ENCODE data around the gene CPEB3. TPM values are rescaled to one million over a fixed set of nuclear protein-coding genes. Genes with fewer than 3 reads are reported as not detected.

CPEB3 gene
- total RNA-seq, 2 donors from 2014 or later: 1.7 to 2.2 TPM

DNA sequence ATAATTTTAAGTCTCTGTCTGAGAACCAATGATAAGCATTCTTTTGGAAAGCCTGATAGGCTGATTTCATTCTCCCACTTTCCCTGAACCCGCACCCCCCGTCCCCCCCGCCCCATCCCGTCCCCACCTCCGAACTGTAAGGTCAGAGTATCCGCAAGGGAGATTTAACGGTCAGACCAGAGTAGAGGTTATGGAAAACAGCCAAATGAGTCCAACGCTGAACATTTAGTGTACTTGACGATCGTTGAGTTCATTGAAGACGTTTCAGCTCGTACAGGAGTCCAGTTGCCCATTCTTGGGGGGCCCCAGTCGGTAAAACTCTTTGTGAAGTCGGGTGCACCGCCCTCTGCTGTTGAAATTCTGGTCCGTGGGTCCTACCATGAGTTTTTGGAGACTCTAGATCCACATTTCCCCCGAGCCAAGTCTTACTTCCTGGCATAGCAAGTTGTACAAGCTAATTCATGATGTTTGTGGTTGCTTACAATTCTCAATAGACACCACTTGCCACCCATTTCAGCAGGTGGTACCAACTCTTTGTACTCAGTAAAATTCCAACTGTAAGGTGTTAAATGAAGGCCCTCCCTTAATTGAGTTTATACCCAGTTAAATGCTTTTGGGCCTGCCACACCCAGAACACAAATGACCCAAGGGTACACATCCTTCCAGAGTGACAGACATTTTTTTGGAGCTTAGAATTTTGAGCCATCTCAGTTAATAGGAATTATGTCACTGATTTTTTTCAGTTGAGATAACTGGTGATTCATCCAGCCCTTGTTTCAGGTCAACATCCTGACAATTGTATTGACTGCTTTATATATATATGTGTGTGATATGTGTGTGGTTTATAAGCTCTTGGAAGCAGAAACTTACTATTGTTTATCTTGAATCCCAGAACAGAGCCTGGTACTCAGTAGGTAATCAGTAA lies 1.3 kb upstream of the CPEB3 start:
- no peak for ATAC-seq (replicated peaks in 1 of 2)
- Mint-ChIP-seq H3K4me3 (peak overlapping the region; percentile 87 to 95), H3K27ac (peak overlapping the region; percentile 92), H3K9me3 (no peaks in the 10 kb centered on the region), H3K36me3 (ENCODE audit: insufficient read depth in 2 of 2) (peaks cover 2 to 3% of the 10 kb centered on the region in 2 donors), H3K4me1 (ENCODE audit: low read depth) (peaks cover 28% of the 10 kb centered on the region), H3K27me3 (ENCODE audit: low read depth) (no peaks in the 10 kb centered on the region)
- peak; percentile 55 to 58 for DNase-seq

DNA sequence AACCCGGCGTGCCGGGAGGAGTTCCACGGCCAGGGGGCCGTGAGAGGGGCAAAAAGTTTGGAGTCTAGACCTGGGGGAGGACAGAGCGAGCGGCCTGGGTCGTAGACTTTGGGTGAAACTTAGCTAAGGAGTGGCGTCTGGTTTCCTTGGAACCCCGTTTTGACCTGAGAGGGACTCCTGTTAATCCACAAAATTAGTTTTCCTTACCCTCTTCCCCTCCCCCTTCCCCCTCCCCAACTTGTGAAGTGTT lies 663 bp upstream of the CPEB3 start:
- peaks cover 28% of the 10 kb centered on the region for H3K4me1 Mint-ChIP-seq (ENCODE audit: low read depth)
- H3K9me3 Mint-ChIP-seq: no peaks in the 10 kb centered on the region
- H3K4me3 Mint-ChIP-seq: peak overlapping the region; percentile 87 to 95
- H3K27ac Mint-ChIP-seq: no peak overlapping the region
- ATAC-seq (replicated peaks in 1 of 2): no peak
- DNase-seq: no peak
- peaks cover 2 to 3% of the 10 kb centered on the region in 2 donors for H3K36me3 Mint-ChIP-seq (ENCODE audit: insufficient read depth in 2 of 2)
- H3K27me3 Mint-ChIP-seq (ENCODE audit: low read depth): no peaks in the 10 kb centered on the region

DNA sequence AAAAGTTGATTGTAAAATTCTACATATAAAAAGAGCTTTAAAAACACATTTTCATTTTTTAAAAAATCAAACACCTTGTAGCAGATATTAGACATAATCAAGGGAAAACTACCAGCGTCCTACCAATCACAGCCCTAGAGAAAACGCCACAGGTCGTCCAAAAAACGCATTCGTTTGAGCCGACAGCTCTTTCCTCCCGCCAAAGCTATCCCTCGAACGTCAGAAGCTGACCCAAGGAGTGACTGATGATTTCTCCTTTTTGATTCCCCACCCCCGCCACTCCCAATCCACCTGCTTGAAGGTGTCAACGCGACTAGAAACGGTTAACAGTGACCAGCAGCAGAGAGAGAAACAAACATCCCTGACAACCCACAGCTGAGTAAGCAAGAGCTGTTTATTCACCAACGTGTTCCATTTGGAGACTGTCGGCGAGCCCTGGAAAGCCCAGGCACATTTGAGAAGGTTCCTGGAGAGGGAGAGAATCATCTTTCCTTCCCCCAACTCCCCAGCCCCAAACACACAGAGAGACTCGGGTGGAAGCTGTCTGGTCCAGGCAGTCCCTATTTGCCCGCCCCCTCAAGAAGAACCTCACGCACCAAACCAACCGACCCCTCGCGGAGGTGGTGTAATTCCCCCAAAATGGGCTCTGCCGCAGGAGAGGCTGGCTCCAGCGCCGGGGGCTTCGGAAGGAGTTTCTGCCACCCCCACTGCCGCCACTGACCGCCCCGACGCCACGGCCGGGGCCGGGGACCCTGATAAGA lies 622 bp downstream of the CPEB3 start:
- ATAC-seq (replicated peaks in 1 of 2): peak; percentile 19 to 25
- H3K36me3 Mint-ChIP-seq (ENCODE audit: insufficient read depth in 2 of 2): peaks cover 2 to 3% of the 10 kb centered on the region in 2 donors
- peak overlapping the region; percentile 88 for H3K27ac Mint-ChIP-seq
- H3K27me3 Mint-ChIP-seq (ENCODE audit: low read depth): no peaks in the 10 kb centered on the region
- H3K9me3 Mint-ChIP-seq: no peaks in the 10 kb centered on the region
- peak overlapping the region; percentile 87 to 95 for H3K4me3 Mint-ChIP-seq
- peak in 1 of 2 donors; percentile 51 for DNase-seq
- H3K4me1 Mint-ChIP-seq (ENCODE audit: low read depth): peaks cover 29% of the 10 kb centered on the region

DNA sequence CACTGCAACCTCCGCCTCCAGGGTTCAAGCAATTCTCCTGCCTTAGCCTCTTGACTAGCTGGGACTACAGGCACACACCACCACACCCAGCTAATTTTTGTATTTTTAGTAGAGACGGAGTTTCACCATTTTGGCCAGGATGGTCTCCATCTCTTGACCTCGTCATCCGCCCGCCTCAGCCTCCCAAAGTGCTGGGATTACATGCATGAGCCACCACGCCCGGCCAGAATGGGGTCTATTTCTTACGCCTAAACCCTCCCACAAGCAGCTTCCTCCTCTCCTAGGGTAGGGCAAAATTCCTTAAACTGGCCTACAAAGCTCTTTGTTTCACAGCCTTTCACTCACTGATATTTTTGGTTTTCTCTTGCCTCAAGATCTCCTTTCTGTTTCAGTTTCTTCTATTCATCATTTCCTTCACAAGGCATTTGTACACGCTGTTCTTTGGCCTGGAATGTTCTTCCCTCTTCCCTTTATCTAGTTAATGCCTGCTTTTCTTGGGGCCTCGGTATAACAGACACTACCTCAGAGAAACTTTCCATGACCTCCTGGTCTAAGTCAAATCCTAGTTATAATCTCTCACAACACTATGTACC lies 6.7 kb downstream of the CPEB3 start:
- H3K36me3 Mint-ChIP-seq (ENCODE audit: insufficient read depth in 2 of 2): no peaks in the 10 kb centered on the region
- peak overlapping the region; percentile 41 to 56 for H3K4me3 Mint-ChIP-seq
- no peak for DNase-seq
- H3K4me1 Mint-ChIP-seq (ENCODE audit: low read depth): peaks cover 18% of the 10 kb centered on the region
- ATAC-seq (replicated peaks in 1 of 2): no peak
- H3K27me3 Mint-ChIP-seq (ENCODE audit: low read depth): no peaks in the 10 kb centered on the region
- no peaks in the 10 kb centered on the region for H3K9me3 Mint-ChIP-seq
- H3K27ac Mint-ChIP-seq: peak overlapping the region; percentile 13

DNA sequence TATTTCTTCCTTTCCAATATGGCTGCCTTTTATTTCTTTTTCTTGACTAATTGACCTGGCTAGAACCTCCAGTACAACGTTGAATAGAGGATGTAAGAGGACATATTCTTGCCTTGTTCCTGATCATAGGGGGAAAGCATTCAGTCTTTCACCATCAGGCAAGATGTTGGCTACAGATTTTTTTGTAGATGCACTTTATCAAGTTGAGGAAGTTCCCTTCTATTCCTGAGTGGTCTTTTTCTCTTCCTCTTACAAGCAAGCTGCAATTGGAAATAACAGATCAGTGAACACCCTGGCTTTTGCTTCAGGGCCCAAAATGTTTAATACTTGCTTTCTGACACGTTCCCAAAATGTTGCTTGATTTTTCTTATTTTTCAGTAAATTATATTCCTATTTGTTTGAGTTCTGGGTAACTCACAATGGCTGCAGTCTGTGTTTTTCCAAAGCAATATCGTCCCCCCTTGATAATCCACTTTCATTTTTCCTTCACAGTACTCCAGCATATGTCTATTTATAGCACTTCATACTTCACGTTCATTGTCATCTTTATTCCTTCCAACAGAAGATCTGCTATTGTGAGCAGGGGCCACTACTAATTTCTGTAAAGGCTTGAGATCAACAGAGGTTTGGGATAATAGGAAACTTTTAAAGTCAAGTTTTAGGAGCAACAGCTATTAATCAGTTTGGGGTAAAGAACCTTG lies 11.7 kb downstream of the CPEB3 start:
- no peak for ATAC-seq (replicated peaks in 1 of 2)
- peaks cover 2% of the 10 kb centered on the region for H3K4me1 Mint-ChIP-seq (ENCODE audit: low read depth)
- H3K4me3 Mint-ChIP-seq: no peak overlapping the region
- no peak overlapping the region for H3K27ac Mint-ChIP-seq
- H3K9me3 Mint-ChIP-seq: no peaks in the 10 kb centered on the region
- H3K27me3 Mint-ChIP-seq (ENCODE audit: low read depth): no peaks in the 10 kb centered on the region
- H3K36me3 Mint-ChIP-seq (ENCODE audit: insufficient read depth in 2 of 2): no peaks in the 10 kb centered on the region
- no peak for DNase-seq

DNA sequence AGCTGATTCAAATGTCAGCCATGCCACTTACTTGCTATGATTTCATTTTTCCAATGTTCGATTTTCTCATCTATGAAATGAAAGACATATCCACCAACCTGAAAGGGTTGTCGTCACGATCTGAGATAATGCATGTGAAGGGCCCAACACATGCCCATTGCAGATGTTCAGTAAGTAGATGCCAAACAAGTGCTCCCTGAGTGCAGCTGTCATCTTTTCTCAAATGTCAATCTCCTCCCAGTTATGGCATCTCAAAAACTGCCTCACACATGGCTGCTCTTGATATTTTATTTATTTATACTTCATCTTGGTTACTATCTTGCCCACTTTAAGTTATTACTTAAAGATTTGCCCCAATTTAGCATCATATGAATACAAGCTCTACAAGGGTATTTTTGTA lies 16.8 kb downstream of the CPEB3 start:
- Mint-ChIP-seq H3K4me1 (ENCODE audit: low read depth) (no peaks in the 10 kb centered on the region), H3K36me3 (ENCODE audit: insufficient read depth in 2 of 2) (no peaks in the 10 kb centered on the region), H3K27me3 (ENCODE audit: low read depth) (no peaks in the 10 kb centered on the region), H3K27ac (peak overlapping the region; percentile 29), H3K9me3 (peaks cover 0 to 2% of the 10 kb centered on the region in 2 donors), H3K4me3 (no peak overlapping the region)
- no peak for DNase-seq
- no peak for ATAC-seq (replicated peaks in 1 of 2)

DNA sequence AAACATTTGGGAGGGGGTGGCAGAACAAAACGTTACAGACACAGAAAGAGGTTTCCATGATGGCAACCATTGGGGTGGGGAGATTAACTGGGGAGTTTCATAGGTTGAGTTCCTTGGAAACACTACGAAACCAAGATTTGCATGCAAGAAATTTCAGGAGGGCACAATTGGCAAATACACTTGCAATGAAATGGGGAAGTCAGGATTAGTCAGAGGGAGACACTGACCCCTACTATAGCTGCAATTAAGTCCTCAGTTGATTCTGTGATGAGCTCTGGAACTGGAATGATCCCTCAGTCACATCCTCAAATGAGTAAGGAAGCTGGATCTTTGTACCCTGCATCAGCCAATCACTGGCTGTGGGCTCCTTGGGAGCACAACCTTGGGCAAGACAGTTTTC lies 22.1 kb downstream of the CPEB3 start:
- DNase-seq: no peak
- H3K9me3 Mint-ChIP-seq: peaks cover 0 to 2% of the 10 kb centered on the region in 2 donors
- no peak for ATAC-seq (replicated peaks in 1 of 2)
- H3K4me3 Mint-ChIP-seq: no peak overlapping the region
- no peaks in the 10 kb centered on the region for H3K27me3 Mint-ChIP-seq (ENCODE audit: low read depth)
- H3K4me1 Mint-ChIP-seq (ENCODE audit: low read depth): peaks cover 11% of the 10 kb centered on the region
- H3K27ac Mint-ChIP-seq: no peak overlapping the region
- H3K36me3 Mint-ChIP-seq (ENCODE audit: insufficient read depth in 2 of 2): peaks cover 0 to 3% of the 10 kb centered on the region in 2 donors

DNA sequence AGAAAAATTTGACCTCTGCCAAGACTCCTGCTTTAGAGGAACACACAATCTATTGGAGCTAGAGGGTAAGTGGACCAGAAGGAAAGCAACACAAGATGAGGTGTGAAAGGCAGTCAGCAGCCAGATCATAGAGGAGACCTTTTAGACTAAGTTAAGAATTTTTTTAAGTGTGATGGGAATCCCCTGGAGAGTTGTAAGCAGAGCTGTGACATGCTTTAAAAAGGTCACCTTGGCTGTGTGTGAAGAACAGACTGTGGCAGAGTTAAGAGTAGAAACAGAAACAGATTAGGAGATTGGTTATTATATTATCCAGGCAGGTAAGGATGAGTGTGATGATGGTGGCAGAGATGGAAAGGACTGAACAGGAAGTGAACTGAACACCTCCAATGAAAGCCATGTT lies 23.5 kb downstream of the CPEB3 start:
- no peak for DNase-seq
- no peaks in the 10 kb centered on the region for H3K27me3 Mint-ChIP-seq (ENCODE audit: low read depth)
- H3K4me1 Mint-ChIP-seq (ENCODE audit: low read depth): peaks cover 11% of the 10 kb centered on the region
- peaks cover 0 to 2% of the 10 kb centered on the region in 2 donors for H3K9me3 Mint-ChIP-seq
- ATAC-seq (replicated peaks in 1 of 2): peak; percentile 53
- peaks cover 0 to 3% of the 10 kb centered on the region in 2 donors for H3K36me3 Mint-ChIP-seq (ENCODE audit: insufficient read depth in 2 of 2)
- H3K4me3 Mint-ChIP-seq: no peak overlapping the region
- H3K27ac Mint-ChIP-seq: peak overlapping the region; percentile 9

DNA sequence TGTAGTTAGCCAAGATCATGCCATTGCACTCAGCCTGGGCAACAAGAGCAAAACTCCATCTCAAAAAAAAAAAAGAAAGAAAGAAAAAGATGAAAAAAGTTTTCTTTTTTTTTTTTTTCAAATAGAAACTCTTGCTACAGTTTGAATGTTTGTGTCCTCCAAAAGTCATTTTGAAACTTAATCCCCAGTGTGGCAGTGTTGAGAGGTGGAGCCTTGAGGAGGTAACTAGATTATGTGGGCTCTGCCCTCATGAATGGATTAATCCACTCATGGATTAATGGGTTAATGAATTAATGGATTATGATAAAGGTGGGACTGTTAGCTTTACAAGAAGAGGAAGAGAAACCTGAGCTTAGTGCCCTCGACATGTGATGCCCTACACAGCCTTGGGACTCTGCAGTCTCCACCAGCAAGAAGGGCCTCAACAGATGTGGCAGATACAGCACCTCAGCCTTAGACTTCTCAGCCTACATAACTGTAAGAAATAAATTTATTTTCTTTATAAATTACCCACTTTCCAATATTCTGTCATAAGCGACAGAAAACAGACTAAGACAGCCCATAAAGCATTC lies 25.1 kb downstream of the CPEB3 start:
- Mint-ChIP-seq H3K4me3 (no peak overlapping the region), H3K4me1 (ENCODE audit: low read depth) (peaks cover 11% of the 10 kb centered on the region), H3K27me3 (ENCODE audit: low read depth) (no peaks in the 10 kb centered on the region), H3K27ac (no peak overlapping the region), H3K36me3 (ENCODE audit: insufficient read depth in 2 of 2) (peaks cover 0 to 3% of the 10 kb centered on the region in 2 donors), H3K9me3 (peaks cover 0 to 2% of the 10 kb centered on the region in 2 donors)
- ATAC-seq (replicated peaks in 1 of 2): no peak
- DNase-seq: no peak

DNA sequence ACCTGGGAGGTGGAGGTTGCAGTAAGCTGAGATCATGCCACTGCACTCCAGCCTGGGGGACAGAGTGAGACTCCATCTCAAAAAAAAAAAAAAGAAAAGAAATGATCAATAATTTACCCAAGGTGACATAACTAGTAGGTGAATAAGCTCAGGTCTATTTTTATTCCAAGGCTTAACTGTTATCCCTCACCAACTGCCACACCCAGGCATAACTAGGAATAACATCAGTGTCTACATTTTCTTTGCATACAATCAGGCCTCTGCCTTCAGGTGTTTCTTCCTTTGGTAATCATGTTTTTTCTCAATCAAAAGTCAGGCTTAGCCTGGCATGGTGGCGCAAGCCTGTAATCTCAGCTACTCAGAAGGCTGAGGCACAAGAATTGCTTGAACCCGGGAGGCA lies 26.6 kb downstream of the CPEB3 start:
- Mint-ChIP-seq H3K4me1 (ENCODE audit: low read depth) (peaks cover 11% of the 10 kb centered on the region), H3K27me3 (ENCODE audit: low read depth) (no peaks in the 10 kb centered on the region), H3K9me3 (no peaks in the 10 kb centered on the region), H3K36me3 (ENCODE audit: insufficient read depth in 2 of 2) (peaks cover 0 to 3% of the 10 kb centered on the region in 2 donors), H3K27ac (no peak overlapping the region), H3K4me3 (no peak overlapping the region)
- no peak for DNase-seq
- ATAC-seq (replicated peaks in 1 of 2): no peak

DNA sequence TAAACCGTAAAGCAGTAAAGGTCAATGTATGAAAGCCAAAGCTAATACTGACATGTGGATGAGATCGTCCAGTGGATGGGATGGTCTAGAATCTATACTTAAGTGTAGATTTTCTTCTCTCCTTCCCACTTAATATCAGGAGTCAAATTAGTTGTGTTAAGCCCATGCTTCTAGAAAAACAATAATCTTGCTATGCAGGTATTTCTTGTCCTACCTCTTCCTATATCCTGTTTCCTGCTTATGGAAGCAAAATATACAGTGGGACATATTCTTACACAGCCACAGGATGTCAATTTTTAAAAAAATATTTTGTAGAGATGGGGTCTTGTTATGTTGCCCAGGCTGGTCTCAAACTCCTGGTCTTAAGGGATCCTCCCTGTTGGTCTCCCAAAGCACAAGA lies 27.5 kb downstream of the CPEB3 start:
- DNase-seq: no peak
- Mint-ChIP-seq H3K36me3 (ENCODE audit: insufficient read depth in 2 of 2) (peaks cover 0 to 2% of the 10 kb centered on the region in 2 donors), H3K9me3 (no peaks in the 10 kb centered on the region), H3K4me3 (no peak overlapping the region), H3K4me1 (ENCODE audit: low read depth) (peaks cover 11% of the 10 kb centered on the region), H3K27ac (no peak overlapping the region), H3K27me3 (ENCODE audit: low read depth) (no peaks in the 10 kb centered on the region)
- ATAC-seq (replicated peaks in 1 of 2): no peak

DNA sequence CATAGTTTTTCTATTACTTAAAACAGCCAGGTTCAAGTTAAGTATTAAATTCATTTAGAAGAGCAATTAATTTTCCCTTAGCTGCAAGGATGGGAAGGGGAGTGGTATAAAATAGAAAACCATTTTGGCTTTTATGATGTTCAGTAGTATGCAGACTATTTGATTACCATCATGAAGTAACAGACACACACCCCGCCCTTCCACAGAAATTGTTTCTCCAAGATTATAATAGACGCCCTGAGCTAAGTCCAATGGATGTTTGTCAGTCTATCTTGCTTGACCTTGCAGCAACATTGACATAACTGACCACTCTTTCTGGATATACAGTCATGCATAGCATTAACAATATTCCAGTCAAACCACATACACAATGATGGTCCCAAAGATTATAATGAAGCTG lies 42.3 kb downstream of the CPEB3 start:
- Mint-ChIP-seq H3K27me3 (ENCODE audit: low read depth) (no peaks in the 10 kb centered on the region), H3K27ac (no peak overlapping the region)
- DNase-seq: no peak

More for the DNA sequence above, 42.3 kb downstream of the CPEB3 start:
- Mint-ChIP-seq H3K9me3 (no peaks in the 10 kb centered on the region), H3K4me3 (no peak overlapping the region), H3K36me3 (ENCODE audit: insufficient read depth in 2 of 2) (no peaks in the 10 kb centered on the region), H3K4me1 (ENCODE audit: low read depth) (peaks cover 1% of the 10 kb centered on the region)
- no peak for ATAC-seq (replicated peaks in 1 of 2)
